Liver (tissue), 3 donors: ENCODE measurements around the gene CDO1.

Source experiments
- EGR1 ChIP-seq, 2 donors: IDR thresholded peaks; 2 replicates each; pipeline ENCODE4 v1.6.1; 2016 to 2018; ENCODE audit warnings: antibody characterized with exemption in 2 of 2, low read depth in 2 of 2
- FOXA1 ChIP-seq: IDR thresholded peaks from 2 replicates; pipeline ENCODE4 v1.6.1; 2016; ENCODE audit warnings: antibody characterized with exemption
- GABPA ChIP-seq, 2 donors: IDR thresholded peaks in 1 of 2; conservative IDR thresholded peaks in 1 of 2; 2 replicates each; pipeline ENCODE4 v1.6.1; 2016; ENCODE audit warnings: antibody characterized with exemption in 2 of 2, mild to moderate bottlenecking in 1 of 2, moderate library complexity in 1 of 2
- JUND ChIP-seq, 2 donors: IDR thresholded peaks; 2 replicates each; pipeline ENCODE4 v1.6.1; 2016; ENCODE audit warnings: antibody characterized with exemption in 2 of 2
- NR2F2 ChIP-seq: IDR thresholded peaks from 2 replicates; pipeline ENCODE4 v1.6.1; 2016; ENCODE audit warnings: antibody characterized with exemption
- RAD21 ChIP-seq, 2 donors: IDR thresholded peaks; 2 replicates each; pipeline ENCODE4 v1.6.1; 2016; ENCODE audit warnings: antibody characterized with exemption in 2 of 2, mild to moderate bottlenecking in 2 of 2
- RXRA ChIP-seq, 2 donors: IDR thresholded peaks; 2 replicates each; pipeline ENCODE4 v1.6.1; 2017 to 2018; ENCODE audit warnings: antibody characterized with exemption in 2 of 2, mild to moderate bottlenecking in 1 of 2
- TAF1 ChIP-seq: conservative IDR thresholded peaks from 2 replicates; pipeline ENCODE4 v1.6.1; 2016; ENCODE audit warnings: antibody characterized with exemption, mild to moderate bottlenecking
- YY1 ChIP-seq: IDR thresholded peaks from 2 replicates; pipeline ENCODE4 v1.6.1; 2016; ENCODE audit warnings: antibody characterized with exemption, mild to moderate bottlenecking
- TF ChIP-seq, protein P1 (sequence below): fragments of 150-350 bp; IDR thresholded peaks from 2 replicates; pipeline ENCODE4 v1.5.1; 2017; ENCODE audit warnings: improper control_type of control experiment, low read depth, low read length; ENCODE audit not compliant: missing input control
- TF ChIP-seq, protein P2 (sequence below): IDR thresholded peaks from 2 replicates; pipeline ENCODE4 v1.6.1; 2016; ENCODE audit warnings: antibody characterized with exemption
- TF ChIP-seq, protein P3 (sequence below): IDR thresholded peaks from 2 replicates; pipeline ENCODE4 v1.6.1; 2016; ENCODE audit warnings: antibody characterized with exemption, mild to moderate bottlenecking
- TF ChIP-seq, protein P4 (sequence below): IDR thresholded peaks from 2 replicates; pipeline ENCODE4 v1.6.1; 2016; ENCODE audit warnings: antibody characterized with exemption
- donor health status: healthy.
- donor health status: healthy.

DNA sequence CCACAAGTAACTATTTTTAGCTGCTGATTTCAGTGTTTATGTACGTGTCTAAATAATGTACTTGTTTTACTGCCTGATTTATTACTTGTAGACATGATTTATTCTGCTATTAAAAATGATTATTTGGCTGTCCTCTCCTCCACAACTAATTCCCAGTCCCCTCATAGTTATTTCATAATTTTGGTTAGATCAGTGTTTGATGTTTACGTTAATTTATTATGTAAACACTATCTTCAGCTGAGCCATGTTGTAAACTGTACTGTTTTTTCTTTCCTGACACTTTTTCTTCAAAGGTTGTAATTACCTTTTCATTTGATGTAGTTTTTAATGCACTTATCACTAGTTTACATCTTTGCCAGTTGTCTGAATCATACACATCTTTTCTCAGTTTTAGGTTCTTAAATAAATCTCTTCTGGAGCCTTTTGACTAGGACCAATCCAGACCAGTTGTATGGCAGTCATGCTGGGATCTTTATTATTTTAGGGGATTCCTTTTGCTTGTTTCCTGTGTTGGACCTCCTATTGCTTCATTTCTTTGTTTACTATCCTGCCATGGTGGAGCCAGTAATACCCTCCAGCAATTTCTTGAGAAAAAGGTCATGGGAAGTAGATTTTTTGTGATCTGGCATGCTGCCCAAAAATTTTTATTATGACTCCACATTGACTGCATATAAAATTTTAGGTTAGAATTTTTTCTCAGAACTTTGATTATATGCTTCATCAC lies 41.3 kb upstream of the CDO1 start:
- TF ChIP-seq, protein P1, sequence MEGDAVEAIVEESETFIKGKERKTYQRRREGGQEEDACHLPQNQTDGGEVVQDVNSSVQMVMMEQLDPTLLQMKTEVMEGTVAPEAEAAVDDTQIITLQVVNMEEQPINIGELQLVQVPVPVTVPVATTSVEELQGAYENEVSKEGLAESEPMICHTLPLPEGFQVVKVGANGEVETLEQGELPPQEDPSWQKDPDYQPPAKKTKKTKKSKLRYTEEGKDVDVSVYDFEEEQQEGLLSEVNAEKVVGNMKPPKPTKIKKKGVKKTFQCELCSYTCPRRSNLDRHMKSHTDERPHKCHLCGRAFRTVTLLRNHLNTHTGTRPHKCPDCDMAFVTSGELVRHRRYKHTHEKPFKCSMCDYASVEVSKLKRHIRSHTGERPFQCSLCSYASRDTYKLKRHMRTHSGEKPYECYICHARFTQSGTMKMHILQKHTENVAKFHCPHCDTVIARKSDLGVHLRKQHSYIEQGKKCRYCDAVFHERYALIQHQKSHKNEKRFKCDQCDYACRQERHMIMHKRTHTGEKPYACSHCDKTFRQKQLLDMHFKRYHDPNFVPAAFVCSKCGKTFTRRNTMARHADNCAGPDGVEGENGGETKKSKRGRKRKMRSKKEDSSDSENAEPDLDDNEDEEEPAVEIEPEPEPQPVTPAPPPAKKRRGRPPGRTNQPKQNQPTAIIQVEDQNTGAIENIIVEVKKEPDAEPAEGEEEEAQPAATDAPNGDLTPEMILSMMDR, result no peak
- no peak for TF ChIP-seq EGR1 (IDR thresholded peaks at IDR 0.05; ENCODE audit: low read depth in 2 of 2)
- no peak for TF ChIP-seq RAD21 (IDR thresholded peaks at IDR 0.05)
- TF ChIP-seq NR2F2, result no peak
- no peak for TF ChIP-seq TAF1
- TF ChIP-seq, protein P2, sequence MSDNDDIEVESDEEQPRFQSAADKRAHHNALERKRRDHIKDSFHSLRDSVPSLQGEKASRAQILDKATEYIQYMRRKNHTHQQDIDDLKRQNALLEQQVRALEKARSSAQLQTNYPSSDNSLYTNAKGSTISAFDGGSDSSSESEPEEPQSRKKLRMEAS, result no peak
- no peak for TF ChIP-seq FOXA1
- TF ChIP-seq GABPA (IDR thresholded peaks at IDR 0.05 in 1 of 2, conservative IDR thresholded peaks at IDR 0.05 in 1 of 2), result no peak
- TF ChIP-seq, protein P3, sequence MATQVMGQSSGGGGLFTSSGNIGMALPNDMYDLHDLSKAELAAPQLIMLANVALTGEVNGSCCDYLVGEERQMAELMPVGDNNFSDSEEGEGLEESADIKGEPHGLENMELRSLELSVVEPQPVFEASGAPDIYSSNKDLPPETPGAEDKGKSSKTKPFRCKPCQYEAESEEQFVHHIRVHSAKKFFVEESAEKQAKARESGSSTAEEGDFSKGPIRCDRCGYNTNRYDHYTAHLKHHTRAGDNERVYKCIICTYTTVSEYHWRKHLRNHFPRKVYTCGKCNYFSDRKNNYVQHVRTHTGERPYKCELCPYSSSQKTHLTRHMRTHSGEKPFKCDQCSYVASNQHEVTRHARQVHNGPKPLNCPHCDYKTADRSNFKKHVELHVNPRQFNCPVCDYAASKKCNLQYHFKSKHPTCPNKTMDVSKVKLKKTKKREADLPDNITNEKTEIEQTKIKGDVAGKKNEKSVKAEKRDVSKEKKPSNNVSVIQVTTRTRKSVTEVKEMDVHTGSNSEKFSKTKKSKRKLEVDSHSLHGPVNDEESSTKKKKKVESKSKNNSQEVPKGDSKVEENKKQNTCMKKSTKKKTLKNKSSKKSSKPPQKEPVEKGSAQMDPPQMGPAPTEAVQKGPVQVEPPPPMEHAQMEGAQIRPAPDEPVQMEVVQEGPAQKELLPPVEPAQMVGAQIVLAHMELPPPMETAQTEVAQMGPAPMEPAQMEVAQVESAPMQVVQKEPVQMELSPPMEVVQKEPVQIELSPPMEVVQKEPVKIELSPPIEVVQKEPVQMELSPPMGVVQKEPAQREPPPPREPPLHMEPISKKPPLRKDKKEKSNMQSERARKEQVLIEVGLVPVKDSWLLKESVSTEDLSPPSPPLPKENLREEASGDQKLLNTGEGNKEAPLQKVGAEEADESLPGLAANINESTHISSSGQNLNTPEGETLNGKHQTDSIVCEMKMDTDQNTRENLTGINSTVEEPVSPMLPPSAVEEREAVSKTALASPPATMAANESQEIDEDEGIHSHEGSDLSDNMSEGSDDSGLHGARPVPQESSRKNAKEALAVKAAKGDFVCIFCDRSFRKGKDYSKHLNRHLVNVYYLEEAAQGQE, result no peak
- TF ChIP-seq, protein P4, sequence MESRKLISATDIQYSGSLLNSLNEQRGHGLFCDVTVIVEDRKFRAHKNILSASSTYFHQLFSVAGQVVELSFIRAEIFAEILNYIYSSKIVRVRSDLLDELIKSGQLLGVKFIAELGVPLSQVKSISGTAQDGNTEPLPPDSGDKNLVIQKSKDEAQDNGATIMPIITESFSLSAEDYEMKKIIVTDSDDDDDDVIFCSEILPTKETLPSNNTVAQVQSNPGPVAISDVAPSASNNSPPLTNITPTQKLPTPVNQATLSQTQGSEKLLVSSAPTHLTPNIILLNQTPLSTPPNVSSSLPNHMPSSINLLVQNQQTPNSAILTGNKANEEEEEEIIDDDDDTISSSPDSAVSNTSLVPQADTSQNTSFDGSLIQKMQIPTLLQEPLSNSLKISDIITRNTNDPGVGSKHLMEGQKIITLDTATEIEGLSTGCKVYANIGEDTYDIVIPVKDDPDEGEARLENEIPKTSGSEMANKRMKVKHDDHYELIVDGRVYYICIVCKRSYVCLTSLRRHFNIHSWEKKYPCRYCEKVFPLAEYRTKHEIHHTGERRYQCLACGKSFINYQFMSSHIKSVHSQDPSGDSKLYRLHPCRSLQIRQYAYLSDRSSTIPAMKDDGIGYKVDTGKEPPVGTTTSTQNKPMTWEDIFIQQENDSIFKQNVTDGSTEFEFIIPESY, result no peak
- TF ChIP-seq YY1, result no peak
- no peak for TF ChIP-seq JUND (IDR thresholded peaks at IDR 0.05)
- no peak for TF ChIP-seq RXRA (IDR thresholded peaks at IDR 0.05)
